ENCODE results near the gene ATP2A3.

Gene ATP2A3

DNA sequence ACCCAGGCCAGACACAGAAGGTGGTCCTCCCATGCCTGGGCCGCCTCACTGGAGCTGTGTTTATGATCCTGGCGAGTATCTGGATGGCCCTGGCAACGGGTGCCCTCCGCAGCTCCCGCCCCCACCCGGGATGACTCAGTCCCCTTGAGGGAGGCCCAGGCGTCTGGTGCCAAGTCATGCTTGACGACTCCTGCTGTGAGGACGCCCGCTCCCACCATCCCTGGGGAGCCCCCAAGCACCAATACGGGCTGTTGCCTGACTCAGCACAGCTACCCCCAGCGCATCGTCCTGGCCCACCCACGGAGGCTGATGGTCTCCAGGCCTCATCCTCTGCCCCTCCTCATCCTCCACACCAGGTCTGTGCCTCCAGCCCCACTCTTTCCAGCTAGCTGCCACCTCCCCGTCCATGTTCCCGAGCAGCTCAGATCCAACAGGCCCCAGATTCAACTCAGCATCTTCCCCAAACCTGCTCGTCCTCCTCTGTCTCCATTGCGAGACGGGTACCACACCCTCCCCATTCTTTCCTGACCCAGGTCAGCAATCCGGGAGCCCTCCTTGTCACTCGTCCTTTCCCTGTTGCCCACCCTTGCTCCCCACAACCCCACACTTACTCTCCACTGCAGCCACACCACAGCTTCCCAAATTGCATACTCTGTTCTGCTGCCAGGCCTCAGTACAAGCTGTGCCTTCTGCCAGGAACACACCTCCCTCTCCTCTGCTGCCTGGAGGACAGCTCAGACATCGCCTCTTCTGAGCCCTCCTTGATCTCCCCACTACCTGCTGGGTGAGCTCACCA is 74.0 kb downstream of the ATP2A3 start:
- peak; percentile 90 for DNase-seq (ENCODE audit: low read depth)

DNA sequence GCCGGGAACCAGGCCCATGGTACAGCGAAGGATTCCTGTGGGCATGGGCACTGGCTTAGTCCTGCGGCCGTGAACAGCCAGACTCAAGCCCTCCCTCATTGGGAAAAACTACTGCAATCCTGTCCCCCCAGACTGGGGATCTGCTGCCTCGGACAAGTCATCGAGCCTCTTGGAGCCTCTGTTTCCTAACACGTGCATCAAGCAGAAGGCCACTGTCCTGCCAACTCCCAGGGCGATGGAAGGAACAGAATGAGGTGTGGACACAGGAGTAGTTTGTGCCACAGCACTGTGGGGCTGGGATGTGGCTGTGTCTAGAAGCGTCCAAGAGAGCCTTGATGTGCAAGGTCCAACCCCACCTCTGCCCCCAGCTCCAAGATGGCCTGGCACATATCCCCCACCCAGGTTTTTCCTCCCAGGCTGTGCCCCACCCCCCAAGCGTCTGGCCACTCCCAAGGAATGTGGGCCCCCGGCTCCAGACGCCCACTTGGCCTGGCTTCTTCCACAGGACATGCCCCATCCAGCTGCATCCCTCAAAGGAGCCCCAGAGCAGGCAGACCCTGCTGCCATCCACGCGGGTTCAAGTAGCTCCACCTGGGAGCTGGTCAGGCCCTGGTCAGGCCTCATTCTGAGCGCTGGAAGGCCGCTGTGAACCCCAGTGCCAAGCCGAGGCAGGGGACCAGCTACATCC is 74.8 kb downstream of the ATP2A3 start:
- TF ChIP-seq CTCF (conservative IDR thresholded peaks at IDR 0.05; ENCODE audit: low read length), result no peak
- H3K4me3 ChIP-seq (ENCODE audit: low read length), result no peak overlapping the region; the same call in 1 of the 2 replicates
- no peak for DNase-seq (ENCODE audit: low read depth)

More for the DNA sequence above, 74.0 kb downstream of the ATP2A3 start:
- H3K4me3 ChIP-seq (ENCODE audit: low read length), result no peak overlapping the region; the same call in 1 of the 2 replicates
- TF ChIP-seq CTCF (conservative IDR thresholded peaks at IDR 0.05; ENCODE audit: low read length), result no peak

- TF ChIP-seq CTCF (conservative IDR thresholded peaks at IDR 0.05; ENCODE audit: low read length), result no peak
- DNase-seq (ENCODE audit: low read depth), result peak; percentile 94
- no peak overlapping the region for H3K4me3 ChIP-seq (ENCODE audit: low read length)
These were observed 75.7 kb downstream of the ATP2A3 start for GRCh38 chr17:3888343-3889171.

DNA sequence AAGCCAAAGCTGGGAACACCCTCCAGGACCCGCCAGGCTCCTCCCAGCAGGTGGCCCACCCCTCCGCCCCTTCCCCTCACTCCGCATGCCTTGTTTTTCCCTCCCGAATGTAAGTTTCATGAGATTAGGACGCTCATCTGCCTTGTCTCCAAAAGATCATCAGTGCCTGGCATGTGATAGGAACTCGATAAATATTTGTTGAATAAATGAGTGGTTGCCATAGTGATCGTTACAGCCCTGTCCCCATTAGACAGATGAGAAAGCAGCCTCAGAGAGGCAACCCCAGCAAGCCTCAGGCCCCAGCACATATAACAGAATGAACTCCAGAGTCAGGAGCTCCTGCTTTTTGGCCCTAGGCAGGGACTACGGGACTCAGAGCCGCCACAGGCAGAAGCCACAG is 76.4 kb downstream of the ATP2A3 start:
- DNase-seq (ENCODE audit: low read depth), result peak; percentile 35
- no peak for TF ChIP-seq CTCF (conservative IDR thresholded peaks at IDR 0.05; ENCODE audit: low read length)
- H3K4me3 ChIP-seq (ENCODE audit: low read length), result no peak overlapping the region

DNA sequence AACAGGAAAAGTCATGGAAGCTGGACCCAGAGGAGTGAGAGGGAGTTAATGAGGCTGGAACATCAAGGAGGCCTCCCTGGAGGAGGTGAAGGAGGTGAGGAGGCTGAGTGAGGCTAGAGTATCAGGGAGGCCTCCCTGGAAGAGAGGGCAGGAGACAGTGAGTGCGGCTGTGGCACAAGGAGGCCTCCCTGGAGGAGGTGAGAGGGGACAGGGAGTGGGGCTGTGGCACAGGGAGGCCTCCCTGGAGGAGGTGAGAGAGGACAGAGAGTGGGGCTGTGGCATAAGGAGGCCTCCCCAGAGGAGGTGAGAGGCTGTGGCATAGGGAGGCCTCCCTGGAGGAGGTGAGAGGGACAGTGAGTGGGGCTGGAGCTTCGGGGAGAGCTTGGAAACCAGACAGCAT is 76.8 kb downstream of the ATP2A3 start:
- TF ChIP-seq CTCF (conservative IDR thresholded peaks at IDR 0.05; ENCODE audit: low read length), result no peak
- H3K4me3 ChIP-seq (ENCODE audit: low read length), result no peak overlapping the region
- DNase-seq (ENCODE audit: low read depth), result no peak

GRCh38 chr17:3886776-3887175 is 77.5 kb downstream of the ATP2A3 start:
- no peak overlapping the region for H3K4me3 ChIP-seq (ENCODE audit: low read length)
- no peak for TF ChIP-seq CTCF (conservative IDR thresholded peaks at IDR 0.05; ENCODE audit: low read length)
- no peak for DNase-seq (ENCODE audit: low read depth)
